ENCODE data around the gene GRAP. TPM values are rescaled to one million over a fixed set of nuclear protein-coding genes. Genes with fewer than 3 reads are reported as not detected.

Gene GRAP
- total and polyA plus RNA-seq, 9 donors = 0.61 to 7.2 (median 2.5) TPM

GRCh38 chr17:18974407-18975149, 72.2 kb downstream of the GRAP start:
- Histone ChIP-seq H3K27ac (no peak overlapping the region), H3K4me1 (ENCODE audit: insufficient read depth) (no peaks in the 10 kb centered on the region), H3K4me3 (no peak overlapping the region), H3K27me3 (no peaks in the 10 kb centered on the region), H3K9me3 (no peaks in the 10 kb centered on the region), H3K36me3 (no peaks in the 10 kb centered on the region)
- TF ChIP-seq CTCF (IDR thresholded peaks at IDR 0.05) (no peak), POLR2A (IDR thresholded peaks at IDR 0.05) (no peak), EP300 (IDR thresholded peaks at IDR 0.05) (no peak)
- WGBS, 3 donors = 88 to 91% (median 90%) methylated on average over 10 of the region's 10 CpGs
- intact Hi-C loops (cut with DNase I) = no loop called here
- no peak for DNase-seq

- no peaks in the 10 kb centered on the region for H3K27me3 ChIP-seq
- H3K4me3 ChIP-seq = no peak overlapping the region
- WGBS, 3 donors = 90 to 95% (median 95%) methylated on average over 7 of the region's 7 CpGs
- no peaks in the 10 kb centered on the region for H3K36me3 ChIP-seq
- intact Hi-C loops (cut with DNase I) = no loop called here
- DNase-seq = no peak
- H3K4me1 ChIP-seq (ENCODE audit: insufficient read depth) = no peaks in the 10 kb centered on the region
- TF ChIP-seq CTCF (IDR thresholded peaks at IDR 0.05) (no peak), EP300 (IDR thresholded peaks at IDR 0.05) (no peak), POLR2A (IDR thresholded peaks at IDR 0.05) (no peak)
- H3K9me3 ChIP-seq = no peaks in the 10 kb centered on the region
- no peak overlapping the region for H3K27ac ChIP-seq
Measured at GRCh38 chr17:18971801-18972200, 75.0 kb downstream of the GRAP start.

Small RNAs within 50 kb of the gene (small RNA-seq; reads per million reads assigned to genes)
- not detected for gene AC090286.3

Other genes with a start within 250 kb of the GRAP start
- gene PRPSAP2, start 188.8 kb downstream of the GRAP start, total RNA-seq = 10 to 100 TPM; 28.8 to 44.7 (median 36.4) TPM
- gene PRPSAP2, start 188.8 kb downstream of the GRAP start, polyA plus RNA-seq = 10 to 100 TPM; 25.2 to 35.4 TPM
- under 1 TPM in 3 of 7 donors, not detected in 4; 0.05 to 0.38 (median 0.12) TPM for gene SLC5A10, start 94.8 kb downstream of the GRAP start, total RNA-seq
- gene SLC5A10, start 94.8 kb downstream of the GRAP start, polyA plus RNA-seq = under 1 TPM in 1 of 2 donors, not detected in 1; 0.18 TPM
- 1 to 10 TPM; 2.1 to 5.1 (median 2.6) TPM for gene FAM83G, start 42.2 kb downstream of the GRAP start, total RNA-seq
- 1 to 10 TPM in 1 of 2 donors, under 1 TPM in 1; 0.93 to 1.3 TPM for gene FAM83G, start 42.2 kb downstream of the GRAP start, polyA plus RNA-seq
- 1 to 10 TPM in 5 of 7 donors, under 1 TPM in 1, not detected in 1; 0.76 to 5.1 (median 1.8) TPM for gene GRAPL, start 80.6 kb upstream of the GRAP start, total RNA-seq
- gene GRAPL, start 80.6 kb upstream of the GRAP start, polyA plus RNA-seq = 1 to 10 TPM; 1.0 to 3.6 TPM
- gene EPN2, start 190.4 kb upstream of the GRAP start, total RNA-seq = 10 to 100 TPM; 30.0 to 68.9 (median 52.7) TPM
- gene EPN2, start 190.4 kb upstream of the GRAP start, polyA plus RNA-seq = 10 to 100 TPM; 21.6 to 54.8 TPM

All from ovary (tissue), 9 donors.